Measurements from ENCODE around the gene GFY. TPM values are rescaled to one million over a fixed set of nuclear protein-coding genes. Genes with fewer than 3 reads are reported as not detected.
A peak's percentile ranks its signal among the peaks of the same experiment; 100 is the strongest.

GFY gene
- total and polyA plus RNA-seq, 2 experiments from 2014 or later: 1.2 TPM; not detected in 1

DNA sequence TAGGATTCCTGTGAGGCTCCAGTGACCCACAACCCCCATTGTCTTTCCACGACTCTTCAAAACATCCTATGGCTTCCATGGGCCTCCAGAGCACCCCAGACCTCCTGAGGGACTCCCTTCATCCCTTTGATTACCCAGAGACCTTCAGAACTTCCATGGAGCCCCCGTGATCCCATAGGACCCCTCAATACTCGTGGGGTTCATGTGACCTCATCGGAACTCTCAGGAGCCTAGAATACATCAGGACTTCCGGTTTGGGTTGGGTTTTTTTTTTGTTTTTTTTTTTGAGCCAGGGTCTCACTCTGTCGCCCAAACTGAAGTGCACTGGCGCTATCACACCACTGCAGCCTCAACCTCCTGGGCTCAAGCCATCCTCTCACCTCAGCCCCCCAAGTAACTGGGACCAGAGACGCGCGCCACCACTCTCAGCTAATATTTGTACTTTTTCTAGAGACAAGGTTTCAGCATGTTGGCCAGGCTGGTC lies 28.6 kb downstream of the GFY start:
- ATAC-seq: no peak
- H3K79me2 ChIP-seq (replicated peaks; ENCODE audit: insufficient read depth): peaks cover 31% of the 10 kb centered on the region
- no peaks in the 10 kb centered on the region for H3K9me2 ChIP-seq (ENCODE audit: insufficient read depth)

More for the DNA sequence above, 28.6 kb downstream of the GFY start:
- peak overlapping the region; percentile 95 for H3K4me3 Mint-ChIP-seq
- Histone ChIP-seq H3K4me3 (peak overlapping the region; percentile 85), H3K27ac (ENCODE audit: low read depth) (peak overlapping the region; percentile 100), H3K4me1 (ENCODE audit: insufficient read depth) (peaks cover 11% of the 10 kb centered on the region; the same call in 1 of the 2 replicates), H2AFZ (no peak overlapping the region), H3K4me2 (peak overlapping the region; percentile 87), H4K20me1 (replicated peaks; ENCODE audit: insufficient read depth) (peaks cover 2% of the 10 kb centered on the region; the same call in 1 of the 2 replicates), H3F3A (replicated peaks; ENCODE audit: low read depth) (peaks cover 14% of the 10 kb centered on the region; the same call in 1 of the 2 replicates), H3K27me3 (ENCODE audit: insufficient read depth) (no peaks in the 10 kb centered on the region), H3K36me3 (ENCODE audit: insufficient read depth) (no peaks in the 10 kb centered on the region)
- TF ChIP-seq, protein P1, sequence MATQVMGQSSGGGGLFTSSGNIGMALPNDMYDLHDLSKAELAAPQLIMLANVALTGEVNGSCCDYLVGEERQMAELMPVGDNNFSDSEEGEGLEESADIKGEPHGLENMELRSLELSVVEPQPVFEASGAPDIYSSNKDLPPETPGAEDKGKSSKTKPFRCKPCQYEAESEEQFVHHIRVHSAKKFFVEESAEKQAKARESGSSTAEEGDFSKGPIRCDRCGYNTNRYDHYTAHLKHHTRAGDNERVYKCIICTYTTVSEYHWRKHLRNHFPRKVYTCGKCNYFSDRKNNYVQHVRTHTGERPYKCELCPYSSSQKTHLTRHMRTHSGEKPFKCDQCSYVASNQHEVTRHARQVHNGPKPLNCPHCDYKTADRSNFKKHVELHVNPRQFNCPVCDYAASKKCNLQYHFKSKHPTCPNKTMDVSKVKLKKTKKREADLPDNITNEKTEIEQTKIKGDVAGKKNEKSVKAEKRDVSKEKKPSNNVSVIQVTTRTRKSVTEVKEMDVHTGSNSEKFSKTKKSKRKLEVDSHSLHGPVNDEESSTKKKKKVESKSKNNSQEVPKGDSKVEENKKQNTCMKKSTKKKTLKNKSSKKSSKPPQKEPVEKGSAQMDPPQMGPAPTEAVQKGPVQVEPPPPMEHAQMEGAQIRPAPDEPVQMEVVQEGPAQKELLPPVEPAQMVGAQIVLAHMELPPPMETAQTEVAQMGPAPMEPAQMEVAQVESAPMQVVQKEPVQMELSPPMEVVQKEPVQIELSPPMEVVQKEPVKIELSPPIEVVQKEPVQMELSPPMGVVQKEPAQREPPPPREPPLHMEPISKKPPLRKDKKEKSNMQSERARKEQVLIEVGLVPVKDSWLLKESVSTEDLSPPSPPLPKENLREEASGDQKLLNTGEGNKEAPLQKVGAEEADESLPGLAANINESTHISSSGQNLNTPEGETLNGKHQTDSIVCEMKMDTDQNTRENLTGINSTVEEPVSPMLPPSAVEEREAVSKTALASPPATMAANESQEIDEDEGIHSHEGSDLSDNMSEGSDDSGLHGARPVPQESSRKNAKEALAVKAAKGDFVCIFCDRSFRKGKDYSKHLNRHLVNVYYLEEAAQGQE (IDR thresholded peaks at IDR 0.05; ENCODE audit: unreplicated experiment): no peak
- no peak for TF ChIP-seq ZNF114 (CRISPR knock-in tag; IDR thresholded peaks at IDR 0.05)
- no peak for TF ChIP-seq ZNF331 (CRISPR knock-in tag; IDR thresholded peaks at IDR 0.05; ENCODE audit: low read depth)
- no peak for TF ChIP-seq STAT1 (IDR thresholded peaks at IDR 0.05; ENCODE audit: unreplicated experiment)
- TF ChIP-seq, protein P2, sequence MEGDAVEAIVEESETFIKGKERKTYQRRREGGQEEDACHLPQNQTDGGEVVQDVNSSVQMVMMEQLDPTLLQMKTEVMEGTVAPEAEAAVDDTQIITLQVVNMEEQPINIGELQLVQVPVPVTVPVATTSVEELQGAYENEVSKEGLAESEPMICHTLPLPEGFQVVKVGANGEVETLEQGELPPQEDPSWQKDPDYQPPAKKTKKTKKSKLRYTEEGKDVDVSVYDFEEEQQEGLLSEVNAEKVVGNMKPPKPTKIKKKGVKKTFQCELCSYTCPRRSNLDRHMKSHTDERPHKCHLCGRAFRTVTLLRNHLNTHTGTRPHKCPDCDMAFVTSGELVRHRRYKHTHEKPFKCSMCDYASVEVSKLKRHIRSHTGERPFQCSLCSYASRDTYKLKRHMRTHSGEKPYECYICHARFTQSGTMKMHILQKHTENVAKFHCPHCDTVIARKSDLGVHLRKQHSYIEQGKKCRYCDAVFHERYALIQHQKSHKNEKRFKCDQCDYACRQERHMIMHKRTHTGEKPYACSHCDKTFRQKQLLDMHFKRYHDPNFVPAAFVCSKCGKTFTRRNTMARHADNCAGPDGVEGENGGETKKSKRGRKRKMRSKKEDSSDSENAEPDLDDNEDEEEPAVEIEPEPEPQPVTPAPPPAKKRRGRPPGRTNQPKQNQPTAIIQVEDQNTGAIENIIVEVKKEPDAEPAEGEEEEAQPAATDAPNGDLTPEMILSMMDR (conservative IDR thresholded peaks at IDR 0.05; ENCODE audit: low read depth in 2 of 2): no peak
- TF ChIP-seq CREB1 (CRISPR knock-in tag; IDR thresholded peaks at IDR 0.05; ENCODE audit: low read depth): no peak
- no peak for TF ChIP-seq EZH2 (IDR thresholded peaks at IDR 0.05; ENCODE audit: low read depth, unreplicated experiment)
- TF ChIP-seq POLR2AphosphoS5 (IDR thresholded peaks at IDR 0.05; ENCODE audit: low read depth): no peak
- TF ChIP-seq, protein P3, sequence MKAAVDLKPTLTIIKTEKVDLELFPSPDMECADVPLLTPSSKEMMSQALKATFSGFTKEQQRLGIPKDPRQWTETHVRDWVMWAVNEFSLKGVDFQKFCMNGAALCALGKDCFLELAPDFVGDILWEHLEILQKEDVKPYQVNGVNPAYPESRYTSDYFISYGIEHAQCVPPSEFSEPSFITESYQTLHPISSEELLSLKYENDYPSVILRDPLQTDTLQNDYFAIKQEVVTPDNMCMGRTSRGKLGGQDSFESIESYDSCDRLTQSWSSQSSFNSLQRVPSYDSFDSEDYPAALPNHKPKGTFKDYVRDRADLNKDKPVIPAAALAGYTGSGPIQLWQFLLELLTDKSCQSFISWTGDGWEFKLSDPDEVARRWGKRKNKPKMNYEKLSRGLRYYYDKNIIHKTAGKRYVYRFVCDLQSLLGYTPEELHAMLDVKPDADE (IDR thresholded peaks at IDR 0.05): no peak
- TF ChIP-seq JUNB (IDR thresholded peaks at IDR 0.05; ENCODE audit: unreplicated experiment): no peak
- TF ChIP-seq EZH2phosphoT487 (IDR thresholded peaks at IDR 0.05; ENCODE audit: unreplicated experiment): no peak
- no peak for TF ChIP-seq NANOG (IDR thresholded peaks at IDR 0.05; ENCODE audit: borderline replicate concordance)
- TF ChIP-seq, protein P4, sequence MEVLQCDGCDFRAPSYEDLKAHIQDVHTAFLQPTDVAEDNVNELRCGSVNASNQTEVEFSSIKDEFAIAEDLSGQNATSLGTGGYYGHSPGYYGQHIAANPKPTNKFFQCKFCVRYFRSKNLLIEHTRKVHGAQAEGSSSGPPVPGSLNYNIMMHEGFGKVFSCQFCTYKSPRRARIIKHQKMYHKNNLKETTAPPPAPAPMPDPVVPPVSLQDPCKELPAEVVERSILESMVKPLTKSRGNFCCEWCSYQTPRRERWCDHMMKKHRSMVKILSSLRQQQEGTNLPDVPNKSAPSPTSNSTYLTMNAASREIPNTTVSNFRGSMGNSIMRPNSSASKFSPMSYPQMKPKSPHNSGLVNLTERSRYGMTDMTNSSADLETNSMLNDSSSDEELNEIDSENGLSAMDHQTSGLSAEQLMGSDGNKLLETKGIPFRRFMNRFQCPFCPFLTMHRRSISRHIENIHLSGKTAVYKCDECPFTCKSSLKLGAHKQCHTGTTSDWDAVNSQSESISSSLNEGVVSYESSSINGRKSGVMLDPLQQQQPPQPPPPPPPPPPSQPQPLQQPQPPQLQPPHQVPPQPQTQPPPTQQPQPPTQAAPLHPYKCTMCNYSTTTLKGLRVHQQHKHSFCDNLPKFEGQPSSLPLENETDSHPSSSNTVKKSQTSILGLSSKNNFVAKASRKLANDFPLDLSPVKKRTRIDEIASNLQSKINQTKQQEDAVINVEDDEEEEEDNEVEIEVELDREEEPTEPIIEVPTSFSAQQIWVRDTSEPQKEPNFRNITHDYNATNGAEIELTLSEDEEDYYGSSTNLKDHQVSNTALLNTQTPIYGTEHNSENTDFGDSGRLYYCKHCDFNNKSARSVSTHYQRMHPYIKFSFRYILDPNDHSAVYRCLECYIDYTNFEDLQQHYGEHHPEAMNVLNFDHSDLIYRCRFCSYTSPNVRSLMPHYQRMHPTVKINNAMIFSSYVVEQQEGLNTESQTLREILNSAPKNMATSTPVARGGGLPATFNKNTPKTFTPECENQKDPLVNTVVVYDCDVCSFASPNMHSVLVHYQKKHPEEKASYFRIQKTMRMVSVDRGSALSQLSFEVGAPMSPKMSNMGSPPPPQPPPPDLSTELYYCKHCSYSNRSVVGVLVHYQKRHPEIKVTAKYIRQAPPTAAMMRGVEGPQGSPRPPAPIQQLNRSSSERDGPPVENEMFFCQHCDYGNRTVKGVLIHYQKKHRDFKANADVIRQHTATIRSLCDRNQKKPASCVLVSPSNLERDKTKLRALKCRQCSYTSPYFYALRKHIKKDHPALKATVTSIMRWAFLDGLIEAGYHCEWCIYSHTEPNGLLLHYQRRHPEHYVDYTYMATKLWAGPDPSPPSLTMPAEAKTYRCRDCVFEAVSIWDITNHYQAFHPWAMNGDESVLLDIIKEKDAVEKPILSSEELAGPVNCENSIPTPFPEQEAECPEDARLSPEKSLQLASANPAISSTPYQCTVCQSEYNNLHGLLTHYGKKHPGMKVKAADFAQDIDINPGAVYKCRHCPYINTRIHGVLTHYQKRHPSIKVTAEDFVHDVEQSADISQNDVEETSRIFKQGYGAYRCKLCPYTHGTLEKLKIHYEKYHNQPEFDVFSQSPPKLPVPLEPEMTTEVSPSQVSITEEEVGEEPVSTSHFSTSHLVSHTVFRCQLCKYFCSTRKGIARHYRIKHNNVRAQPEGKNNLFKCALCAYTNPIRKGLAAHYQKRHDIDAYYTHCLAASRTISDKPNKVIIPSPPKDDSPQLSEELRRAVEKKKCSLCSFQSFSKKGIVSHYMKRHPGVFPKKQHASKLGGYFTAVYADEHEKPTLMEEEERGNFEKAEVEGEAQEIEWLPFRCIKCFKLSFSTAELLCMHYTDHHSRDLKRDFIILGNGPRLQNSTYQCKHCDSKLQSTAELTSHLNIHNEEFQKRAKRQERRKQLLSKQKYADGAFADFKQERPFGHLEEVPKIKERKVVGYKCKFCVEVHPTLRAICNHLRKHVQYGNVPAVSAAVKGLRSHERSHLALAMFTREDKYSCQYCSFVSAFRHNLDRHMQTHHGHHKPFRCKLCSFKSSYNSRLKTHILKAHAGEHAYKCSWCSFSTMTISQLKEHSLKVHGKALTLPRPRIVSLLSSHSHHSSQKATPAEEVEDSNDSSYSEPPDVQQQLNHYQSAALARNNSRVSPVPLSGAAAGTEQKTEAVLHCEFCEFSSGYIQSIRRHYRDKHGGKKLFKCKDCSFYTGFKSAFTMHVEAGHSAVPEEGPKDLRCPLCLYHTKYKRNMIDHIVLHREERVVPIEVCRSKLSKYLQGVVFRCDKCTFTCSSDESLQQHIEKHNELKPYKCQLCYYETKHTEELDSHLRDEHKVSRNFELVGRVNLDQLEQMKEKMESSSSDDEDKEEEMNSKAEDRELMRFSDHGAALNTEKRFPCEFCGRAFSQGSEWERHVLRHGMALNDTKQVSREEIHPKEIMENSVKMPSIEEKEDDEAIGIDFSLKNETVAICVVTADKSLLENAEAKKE (CRISPR knock-in tag; IDR thresholded peaks at IDR 0.05): no peak
- peaks cover 6% of the 10 kb centered on the region for H3K4me1 Mint-ChIP-seq
- peak overlapping the region; percentile 99 for H3K27ac Mint-ChIP-seq
- H3K36me3 Mint-ChIP-seq (ENCODE audit: low read depth): peaks cover 37% of the 10 kb centered on the region
- H3K27me3 Mint-ChIP-seq (ENCODE audit: insufficient read depth, low read depth, poor library complexity): peaks cover 21% of the 10 kb centered on the region
- DNase-seq (ENCODE audit: low spot score): no peak
- peaks cover 9% of the 10 kb centered on the region; the same call in 2 of the 3 replicates for H3K9me3 Mint-ChIP-seq
